Skeletal muscle satellite cell (primary cell): ENCODE data around the gene NUMB. TPM values are rescaled to one million over a fixed set of nuclear protein-coding genes. Genes with fewer than 3 reads are reported as not detected.

Experiments
- H3K27me3 ChIP-seq: 2 replicates; pipeline ENCODE4 v1.7.0; 2013; ENCODE audit warnings: low read length; ENCODE audit not compliant: control insufficient read depth, insufficient read depth
- H3K36me3 ChIP-seq: 2 replicates; pipeline ENCODE4 v1.7.0; 2013; ENCODE audit warnings: mild to moderate bottlenecking, control low read depth, low read length; ENCODE audit not compliant: insufficient read depth
- H3K4me1 ChIP-seq: 2 replicates; pipeline ENCODE4 v1.7.0; 2013; ENCODE audit warnings: low read length; ENCODE audit not compliant: control insufficient read depth, insufficient read depth
- H3K4me2 ChIP-seq: 2 replicates; pipeline ENCODE4 v1.7.0; 2013; ENCODE audit warnings: mild to moderate bottlenecking, low read length
- H3K4me3 ChIP-seq: 2 replicates; pipeline ENCODE4 v1.7.0; 2013; ENCODE audit warnings: low read length
- H3K9ac ChIP-seq: 2 replicates; pipeline ENCODE4 v1.7.0; 2013; ENCODE audit warnings: mild to moderate bottlenecking, low read depth, low read length, moderate library complexity
- H3K9me3 ChIP-seq: replicated peaks from 2 replicates; pipeline ENCODE4 v1.7.0; 2013; ENCODE audit warnings: mild to moderate bottlenecking, control low read depth, low read length
- small RNA-seq: library from RNA; depleted of rRNA; stranded (forward); fragments of <200 nt; gene quantifications from one replicate; pipeline ENCODE3, GENCODE V24; 2012

Gene NUMB

GRCh38 chr14:73231981-73232851 is 226.1 kb downstream of the NUMB start:
- Histone ChIP-seq H3K4me2 (no peak overlapping the region), H3K9ac (no peak overlapping the region), H3K4me1 (peaks cover 16% of the 10 kb centered on the region), H3K9me3 (no peaks in the 10 kb centered on the region), H3K36me3 (no peaks in the 10 kb centered on the region), H3K4me3 (no peak overlapping the region), H3K27me3 (peaks cover 58% of the 10 kb centered on the region)

- H3K4me2 ChIP-seq, result no peak overlapping the region
- H3K9ac ChIP-seq, result no peak overlapping the region
- peaks cover 37% of the 10 kb centered on the region for H3K27me3 ChIP-seq
- peaks cover 16% of the 10 kb centered on the region for H3K4me1 ChIP-seq
- H3K36me3 ChIP-seq, result no peaks in the 10 kb centered on the region
- no peaks in the 10 kb centered on the region for H3K9me3 ChIP-seq
- no peak overlapping the region for H3K4me3 ChIP-seq
Measured at GRCh38 chr14:73230051-73230450, 228.3 kb downstream of the NUMB start.

DNA sequence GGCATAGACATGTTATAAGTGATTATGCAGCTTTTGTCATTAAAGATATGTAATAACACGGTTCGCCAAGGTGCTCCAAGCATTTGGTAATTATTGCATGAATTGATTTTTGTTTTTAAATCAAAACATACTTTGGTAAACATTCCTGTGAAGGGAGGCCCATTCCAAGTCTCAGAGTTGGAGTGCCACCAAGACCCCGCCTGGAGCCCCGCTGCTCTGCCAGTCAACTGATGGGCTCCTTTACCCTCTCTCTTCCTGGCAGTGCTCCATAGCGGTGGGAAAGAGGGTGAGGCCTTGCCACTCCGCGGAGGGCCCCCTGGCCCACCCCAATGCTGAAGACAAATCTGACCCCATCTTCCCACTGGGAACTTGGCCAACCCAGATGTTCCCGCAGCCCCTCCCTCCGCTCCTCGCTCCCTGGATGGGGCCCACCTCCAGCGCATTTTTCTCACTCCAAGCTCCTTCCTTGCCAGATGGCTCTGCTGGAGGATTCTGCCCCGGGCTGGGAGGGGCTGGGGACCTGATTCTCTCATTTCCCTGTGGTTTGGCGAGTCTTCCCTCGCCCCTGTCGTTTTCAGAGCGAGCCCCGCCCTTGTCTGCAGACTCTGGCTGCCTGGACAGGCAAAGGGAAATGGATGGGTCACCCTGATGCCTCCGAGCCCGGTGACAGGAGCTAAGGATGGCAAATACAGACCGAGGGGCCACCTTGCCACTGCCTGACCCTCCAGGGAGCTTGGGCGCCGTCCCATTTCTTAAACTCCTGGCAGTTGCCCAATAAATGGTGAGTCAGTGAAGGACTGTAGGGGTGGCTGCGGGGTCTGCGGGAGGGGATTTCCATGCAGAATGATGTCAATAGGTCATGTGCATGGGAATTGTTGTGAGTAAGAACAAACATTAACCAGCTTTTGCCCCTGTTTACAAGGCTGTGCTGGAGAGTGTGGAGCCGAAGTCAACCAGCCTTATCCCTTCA is 230.2 kb downstream of the NUMB start:
- Histone ChIP-seq H3K27me3 (peaks cover 17% of the 10 kb centered on the region), H3K4me1 (peaks cover 16% of the 10 kb centered on the region), H3K9ac (no peak overlapping the region), H3K4me2 (peak overlapping the region; percentile 47), H3K9me3 (no peaks in the 10 kb centered on the region), H3K36me3 (no peaks in the 10 kb centered on the region), H3K4me3 (peak overlapping the region; percentile 2)

DNA sequence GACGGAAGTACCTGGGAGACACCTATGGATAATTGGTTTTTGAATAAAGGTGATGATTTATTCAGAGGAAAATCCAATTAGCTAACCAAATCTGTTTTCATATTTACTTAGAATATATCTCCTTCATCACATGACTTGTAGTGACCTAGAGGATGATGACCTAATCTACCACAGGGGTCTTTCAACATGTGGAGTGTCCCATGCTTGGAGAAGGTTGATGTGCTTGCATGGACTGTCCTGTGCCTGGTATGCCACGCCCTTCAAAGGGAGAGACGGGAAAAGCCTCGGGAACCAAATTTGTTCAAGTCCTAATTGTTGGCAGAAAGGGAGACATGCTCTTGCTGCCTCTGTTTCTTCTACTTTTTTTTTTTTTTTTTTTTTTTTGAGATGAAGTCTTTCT is 232.8 kb downstream of the NUMB start:
- no peak overlapping the region for H3K9ac ChIP-seq
- no peak overlapping the region for H3K4me3 ChIP-seq
- H3K4me1 ChIP-seq, result peaks cover 24% of the 10 kb centered on the region
- no peaks in the 10 kb centered on the region for H3K9me3 ChIP-seq
- peaks cover 12% of the 10 kb centered on the region for H3K36me3 ChIP-seq
- no peaks in the 10 kb centered on the region for H3K27me3 ChIP-seq
- no peak overlapping the region for H3K4me2 ChIP-seq

Small RNA genes lying within 50 kb of the gene (small RNA-seq; reads per million reads assigned to genes)
- not detected for gene RNU6-419P
